H9 (cell line): ENCODE data around the gene RSPH3. TPM values are rescaled to one million over a fixed set of nuclear protein-coding genes. Genes with fewer than 3 reads are reported as not detected.

Experiments used
- DNase-seq: peaks from one replicate; pipeline ENCODE4 v3.0.0-alpha.2; 2017
- H2AFZ ChIP-seq: one replicate; pipeline ENCODE4 v1.6.1; 2013; ENCODE audit warnings: mild to moderate bottlenecking, low read length, control low read depth, moderate library complexity
- H2AK5ac ChIP-seq: 2 replicates; pipeline ENCODE4 v1.6.1; 2013; ENCODE audit warnings: low read length, control low read depth, mixed read lengths; ENCODE audit not compliant: insufficient read length
- H2BK120ac ChIP-seq: one replicate; pipeline ENCODE4 v1.6.1; 2013; ENCODE audit warnings: low read depth, mild to moderate bottlenecking, low read length, control low read depth, inconsistent platforms; ENCODE audit not compliant: poor library complexity, severe bottlenecking
- H2BK12ac ChIP-seq: 2 replicates; pipeline ENCODE4 v1.6.1; 2013; ENCODE audit warnings: low read length, control low read depth, mixed read lengths, low read depth; ENCODE audit not compliant: insufficient read length
- H2BK15ac ChIP-seq: 2 replicates; pipeline ENCODE4 v1.6.1; 2013; ENCODE audit warnings: low read depth, low read length, control low read depth
- H2BK20ac ChIP-seq: one replicate; pipeline ENCODE4 v1.6.1; 2013; ENCODE audit warnings: low read depth, mild to moderate bottlenecking, low read length, control low read depth, inconsistent platforms; ENCODE audit not compliant: poor library complexity, severe bottlenecking
- H2BK5ac ChIP-seq: 2 replicates; pipeline ENCODE4 v1.6.1; 2013; ENCODE audit warnings: low read length, control low read depth, mixed read lengths; ENCODE audit not compliant: insufficient read length
- H3K14ac ChIP-seq: 2 replicates; pipeline ENCODE4 v1.6.1; 2013; ENCODE audit warnings: low read length, control low read depth; ENCODE audit not compliant: insufficient read depth
- H3K18ac ChIP-seq: 2 replicates; pipeline ENCODE4 v1.6.1; 2013; ENCODE audit warnings: low read depth, mild to moderate bottlenecking, mixed read lengths, low read length, control low read depth; ENCODE audit not compliant: insufficient read length
- H3K23ac ChIP-seq: 2 replicates; pipeline ENCODE4 v1.6.1; 2013; ENCODE audit warnings: low read length, control low read depth, mixed read lengths, low read depth; ENCODE audit not compliant: insufficient read length
- H3K23me2 ChIP-seq: 2 replicates; pipeline ENCODE4 v1.6.1; 2013; ENCODE audit warnings: low read depth, mild to moderate bottlenecking, mixed read lengths, low read length, control low read depth; ENCODE audit not compliant: insufficient read length, poor library complexity, severe bottlenecking
- H3K27ac ChIP-seq: 2 replicates; pipeline ENCODE4 v1.5.1; 2013; ENCODE audit warnings: low read length, control low read depth, mixed read lengths, low read depth; ENCODE audit not compliant: insufficient read length
- H3K27me3 ChIP-seq: 2 replicates; pipeline ENCODE4 v1.6.1; 2013; ENCODE audit warnings: low read length, control low read depth, inconsistent platforms; ENCODE audit not compliant: insufficient read depth
- H3K4ac ChIP-seq: 2 replicates; pipeline ENCODE4 v1.6.1; 2013; ENCODE audit warnings: low read depth, mild to moderate bottlenecking, control low read depth, inconsistent platforms, low read length, moderate library complexity
- H3K4me1 ChIP-seq: 2 replicates; pipeline ENCODE4 v1.6.1; 2013; ENCODE audit warnings: low read length, control low read depth, inconsistent platforms; ENCODE audit not compliant: insufficient read depth
- H3K4me2 ChIP-seq: 2 replicates; pipeline ENCODE4 v1.6.1; 2013; ENCODE audit warnings: low read length, control low read depth, mixed read lengths; ENCODE audit not compliant: insufficient read length, insufficient read depth
- H3K56ac ChIP-seq: 2 replicates; pipeline ENCODE4 v1.6.1; 2013; ENCODE audit warnings: low read depth, mild to moderate bottlenecking, mixed read lengths, low read length, control low read depth; ENCODE audit not compliant: insufficient read length
- H3K79me1 ChIP-seq: 2 replicates; pipeline ENCODE4 v1.6.1; 2013; ENCODE audit warnings: low read depth, mild to moderate bottlenecking, moderate library complexity, low read length, control low read depth, inconsistent platforms; ENCODE audit not compliant: insufficient read depth, poor library complexity, severe bottlenecking
- H3K79me2 ChIP-seq: 2 replicates; pipeline ENCODE4 v1.6.1; 2013; ENCODE audit warnings: low read length, control low read depth, inconsistent platforms; ENCODE audit not compliant: insufficient read depth
- H3K9ac ChIP-seq: 2 replicates; pipeline ENCODE4 v1.6.1; 2013; ENCODE audit warnings: low read length, control low read depth, mixed read lengths; ENCODE audit not compliant: insufficient read length; ENCODE audit errors: extremely low read depth
- H3K9me3 ChIP-seq: one replicate; pipeline ENCODE4 v1.6.1; 2013; ENCODE audit warnings: low read depth, low read length, inconsistent platforms; ENCODE audit not compliant: control insufficient read depth
- H3T11ph ChIP-seq: one replicate; pipeline ENCODE4 v1.6.1; 2013; ENCODE audit warnings: mild to moderate bottlenecking, low read length, control low read depth, inconsistent platforms
- H4K20me1 ChIP-seq: one replicate; pipeline ENCODE4 v1.6.1; 2013; ENCODE audit not compliant: control insufficient read depth, insufficient read length, insufficient read depth
- H4K5ac ChIP-seq: 2 replicates; pipeline ENCODE4 v1.6.1; 2013; ENCODE audit warnings: low read depth, mild to moderate bottlenecking, mixed read lengths, low read length, control low read depth; ENCODE audit not compliant: insufficient read length
- H4K8ac ChIP-seq: replicated peaks from 2 replicates; pipeline ENCODE4 v1.6.1; 2013; ENCODE audit warnings: low read length, control low read depth, mixed read lengths, low read depth; ENCODE audit not compliant: insufficient read length
- H4K91ac ChIP-seq: 2 replicates; pipeline ENCODE4 v1.6.1; 2013; ENCODE audit warnings: low read depth, mild to moderate bottlenecking, moderate library complexity, mixed read lengths, low read length, control low read depth; ENCODE audit not compliant: insufficient read length
- H3K27ac Mint-ChIP-seq, 3 experiments: 2 replicates in 2 of 3; 3 replicates in 1 of 3; pipeline ENCODE4 v1.8.0; 2020 to 2021; ENCODE audit warnings: mixed read lengths in 3 of 3, mild to moderate bottlenecking in 1 of 3, moderate library complexity in 1 of 3
- H3K27me3 Mint-ChIP-seq: 2 replicates; pipeline ENCODE4 v1.8.0; 2021; ENCODE audit warnings: low read depth, mild to moderate bottlenecking, moderate library complexity, mixed read lengths
- H3K36me3 Mint-ChIP-seq, 3 experiments: 2 replicates in 2 of 3; 3 replicates in 1 of 3; pipeline ENCODE4 v1.8.0; 2020 to 2021; ENCODE audit warnings: low read depth in 3 of 3, mixed read lengths in 3 of 3; ENCODE audit not compliant: insufficient read depth in 1 of 3
- H3K4me1 Mint-ChIP-seq, 2 experiments: 2 replicates each; pipeline ENCODE4 v1.8.0; 2020; ENCODE audit warnings: mixed read lengths in 2 of 2
- H3K4me3 Mint-ChIP-seq, 2 experiments: 2 replicates in 1 of 2; 3 replicates in 1 of 2; pipeline ENCODE4 v1.8.0; 2020 to 2021; ENCODE audit warnings: mild to moderate bottlenecking in 2 of 2, mixed read lengths in 2 of 2, moderate library complexity in 1 of 2
- H3K9me3 Mint-ChIP-seq, 2 experiments: 2 replicates in 1 of 2; 3 replicates in 1 of 2; pipeline ENCODE4 v1.8.0; 2020; ENCODE audit warnings: mild to moderate bottlenecking in 2 of 2, mixed read lengths in 2 of 2, moderate library complexity in 1 of 2
- WGBS: extraction: QIAGEN DNeasy Blood & Tissue Kit; methylation state at CpG from one replicate; pipeline ENCODE4 v1.1.7; 2013; ENCODE audit warnings: missing lambda C conversion rate, low lambda C conversion rate, mixed read lengths; ENCODE audit not compliant: insufficient read length; ENCODE audit errors: extremely low coverage; 5-methylcytosine and 5-hydroxymethylcytosine counted together
- total RNA-seq: library from RNA; stranded (reverse); gene quantifications from 2 replicates; pipeline ENCODE4 v1.2.1, GENCODE V29; 2021
- TF ChIP-seq, protein P1 (sequence below): fragments of 200-600 bp; sonication (generic); conservative IDR thresholded peaks from 3 replicates; pipeline ENCODE4 v1.8.0; 2021; ENCODE audit warnings: antibody characterized with exemption, mild to moderate bottlenecking

Gene RSPH3
- total RNA-seq, 1 experiment from 2014 or later: 2.2 TPM

DNA sequence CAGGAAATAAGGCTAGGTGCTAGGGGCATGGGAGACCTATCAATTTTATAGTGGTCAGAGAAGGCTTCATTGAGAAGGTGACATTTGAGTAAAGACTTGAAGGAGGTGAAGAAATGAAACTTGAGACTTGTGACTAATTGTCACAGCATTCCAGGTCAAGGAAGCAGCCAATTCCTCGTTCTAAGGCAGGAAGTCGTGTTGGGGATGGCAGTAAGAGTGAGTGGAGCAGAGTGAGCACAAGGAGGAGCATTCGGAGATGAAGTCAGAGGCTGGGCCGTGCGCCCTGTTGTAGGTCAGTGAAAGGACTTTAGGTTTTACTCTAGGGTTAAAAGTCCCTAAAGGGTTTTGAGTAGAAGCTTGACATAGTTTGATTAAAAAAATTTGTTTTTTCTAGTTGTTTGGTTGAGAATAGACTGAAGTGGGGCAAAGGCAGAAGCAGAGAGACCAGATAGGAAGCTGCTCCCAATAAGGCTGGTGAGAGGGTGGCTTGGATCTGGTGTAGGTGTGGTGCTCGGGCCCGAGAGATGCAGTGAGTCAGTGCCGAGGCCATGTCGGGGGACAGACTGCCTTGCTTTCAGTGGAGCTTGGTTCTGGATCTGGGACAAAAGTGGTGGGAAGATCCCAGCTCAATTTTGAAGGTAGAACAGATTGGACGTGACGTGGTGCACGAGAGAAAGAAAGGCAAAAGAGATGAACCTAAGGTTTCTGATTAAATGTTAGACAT lies 2.6 kb upstream of the RSPH3 start:
- Histone ChIP-seq H3K4me2 (no peak overlapping the region), H3K23ac (no peak overlapping the region), H4K91ac (no peak overlapping the region), H3T11ph (no peak overlapping the region), H3K79me1 (no peaks in the 10 kb centered on the region), H2BK15ac (no peak overlapping the region), H3K27me3 (no peaks in the 10 kb centered on the region), H2BK120ac (no peak overlapping the region), H4K5ac (no peak overlapping the region), H4K20me1 (no peaks in the 10 kb centered on the region), H3K27ac (no peak overlapping the region), H3K4ac (no peak overlapping the region), H2BK12ac (no peak overlapping the region), H3K79me2 (no peaks in the 10 kb centered on the region), H3K18ac (no peak overlapping the region), H3K9ac (no peak overlapping the region), H3K9me3 (no peaks in the 10 kb centered on the region), H2AK5ac (no peak overlapping the region), H3K23me2 (peaks cover 13% of the 10 kb centered on the region), H2BK20ac (no peak overlapping the region), H3K4me1 (no peaks in the 10 kb centered on the region; the same call in 1 of the 2 replicates), H2AFZ (no peak overlapping the region), H2BK5ac (no peak overlapping the region), H3K14ac (no peak overlapping the region), H3K56ac (no peak overlapping the region), H4K8ac (no peak overlapping the region)
- no CpG with 5 or more reads among the region's 12 CpGs for WGBS
- Mint-ChIP-seq H3K9me3 (no peaks in the 10 kb centered on the region; a peak in 2 of 5 replicates), H3K36me3 (peaks cover 0 to 7% (median 0%) of the 10 kb centered on the region in 3 experiments; a peak in 2 of 7 replicates), H3K4me3 (no peak overlapping the region), H3K4me1 (peaks cover 10 to 13% of the 10 kb centered on the region in 2 experiments), H3K27me3 (no peaks in the 10 kb centered on the region), H3K27ac (no peak overlapping the region)
- TF ChIP-seq, protein P1, sequence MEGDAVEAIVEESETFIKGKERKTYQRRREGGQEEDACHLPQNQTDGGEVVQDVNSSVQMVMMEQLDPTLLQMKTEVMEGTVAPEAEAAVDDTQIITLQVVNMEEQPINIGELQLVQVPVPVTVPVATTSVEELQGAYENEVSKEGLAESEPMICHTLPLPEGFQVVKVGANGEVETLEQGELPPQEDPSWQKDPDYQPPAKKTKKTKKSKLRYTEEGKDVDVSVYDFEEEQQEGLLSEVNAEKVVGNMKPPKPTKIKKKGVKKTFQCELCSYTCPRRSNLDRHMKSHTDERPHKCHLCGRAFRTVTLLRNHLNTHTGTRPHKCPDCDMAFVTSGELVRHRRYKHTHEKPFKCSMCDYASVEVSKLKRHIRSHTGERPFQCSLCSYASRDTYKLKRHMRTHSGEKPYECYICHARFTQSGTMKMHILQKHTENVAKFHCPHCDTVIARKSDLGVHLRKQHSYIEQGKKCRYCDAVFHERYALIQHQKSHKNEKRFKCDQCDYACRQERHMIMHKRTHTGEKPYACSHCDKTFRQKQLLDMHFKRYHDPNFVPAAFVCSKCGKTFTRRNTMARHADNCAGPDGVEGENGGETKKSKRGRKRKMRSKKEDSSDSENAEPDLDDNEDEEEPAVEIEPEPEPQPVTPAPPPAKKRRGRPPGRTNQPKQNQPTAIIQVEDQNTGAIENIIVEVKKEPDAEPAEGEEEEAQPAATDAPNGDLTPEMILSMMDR: no peak
- DNase-seq: no peak
